WERI-Rb-1 (cell line): ENCODE measurements around the gene PTGER1.

Source experiments
- DNase-seq: peaks from one replicate; pipeline ENCODE4 v3.0.0-alpha.2; 2020
- H3K27ac ChIP-seq: fragments of 250-450 bp; sonication (Bioruptor Pico); 2 replicates; pipeline ENCODE4 v1.5.1; 2020; ENCODE audit warnings: mild to moderate bottlenecking, moderate library complexity
- H3K27me3 ChIP-seq: fragments of 250-450 bp; sonication (Bioruptor Pico); 2 replicates; pipeline ENCODE4 v1.5.1; 2021; ENCODE audit warnings: mild to moderate bottlenecking, low read depth, moderate library complexity; ENCODE audit not compliant: insufficient read depth, severe bottlenecking
- H3K36me3 ChIP-seq: fragments of 250-450 bp; sonication (Bioruptor Pico); 2 replicates; pipeline ENCODE4 v1.5.1; 2020; ENCODE audit warnings: mild to moderate bottlenecking, moderate library complexity
- H3K4me3 ChIP-seq: 2 replicates; pipeline ENCODE4 v1.5.1; 2011; ENCODE audit warnings: low read depth, mild to moderate bottlenecking, control low read depth, low read length
- H3K9me3 ChIP-seq: fragments of 250-450 bp; sonication (Bioruptor Pico); 2 replicates; pipeline ENCODE4 v1.5.1; 2021; ENCODE audit warnings: mild to moderate bottlenecking, moderate library complexity; ENCODE audit not compliant: severe bottlenecking
- CTCF ChIP-seq: IDR thresholded peaks from 2 replicates; pipeline ENCODE4 v1.5.1; 2011; ENCODE audit warnings: low read depth, mild to moderate bottlenecking, control low read depth, inconsistent platforms, low read length

The PTGER1 gene

GRCh38 chr19:14503285-14503684, 28.1 kb upstream of the PTGER1 start:
- Histone ChIP-seq H3K27ac (no peak overlapping the region), H3K36me3 (no peaks in the 10 kb centered on the region), H3K27me3 (no peaks in the 10 kb centered on the region), H3K4me3 (no peak overlapping the region), H3K9me3 (no peaks in the 10 kb centered on the region)
- DNase-seq, result no peak
- TF ChIP-seq CTCF, result no peak

GRCh38 chr19:14502334-14503092, 27.4 kb upstream of the PTGER1 start:
- TF ChIP-seq CTCF, result no peak
- Histone ChIP-seq H3K9me3 (no peaks in the 10 kb centered on the region), H3K27me3 (no peaks in the 10 kb centered on the region), H3K36me3 (no peaks in the 10 kb centered on the region), H3K27ac (no peak overlapping the region), H3K4me3 (no peak overlapping the region)
- no peak for DNase-seq

GRCh38 chr19:14497228-14497921, 22.2 kb upstream of the PTGER1 start:
- no peak overlapping the region for H3K27ac ChIP-seq
- H3K27me3 ChIP-seq, result no peaks in the 10 kb centered on the region
- H3K4me3 ChIP-seq, result no peak overlapping the region
- no peaks in the 10 kb centered on the region for H3K9me3 ChIP-seq
- H3K36me3 ChIP-seq, result peaks cover 2% of the 10 kb centered on the region
- no peak for TF ChIP-seq CTCF
- DNase-seq, result no peak

GRCh38 chr19:14496834-14497227, 21.7 kb upstream of the PTGER1 start:
- Histone ChIP-seq H3K4me3 (peak overlapping the region; percentile 63), H3K27me3 (no peaks in the 10 kb centered on the region), H3K27ac (peak overlapping the region; percentile 46), H3K9me3 (no peaks in the 10 kb centered on the region), H3K36me3 (peaks cover 2% of the 10 kb centered on the region)
- DNase-seq, result no peak
- TF ChIP-seq CTCF, result no peak

- no peaks in the 10 kb centered on the region for H3K9me3 ChIP-seq
- no peaks in the 10 kb centered on the region for H3K27me3 ChIP-seq
- no peak for TF ChIP-seq CTCF
- H3K36me3 ChIP-seq, result peaks cover 8% of the 10 kb centered on the region
- peak; percentile 99 for DNase-seq
- H3K4me3 ChIP-seq, result peak within 1 kb of the TSS; percentile 69
- H3K27ac ChIP-seq, result peak within 1 kb of the TSS; percentile 51
These were observed 21.1 kb upstream of the PTGER1 start, which contains the start of gene GIPC1 for GRCh38 chr19:14496029-14496833. GIPC1 (minus strand) TSS chr19:14496127; CDS start chr19:14482976, 13,151 bp downstream.
